Neural crest cell (in vitro differentiated cells): ENCODE measurements around the gene MINDY4. TPM values are rescaled to one million over a fixed set of nuclear protein-coding genes. Genes with fewer than 3 reads are reported as not detected.
"Not testable (repeated sequence)": the region's sequence is repeated elsewhere in the genome, so short reads cannot be mapped to it uniquely, and the experiment has no call there.

Source experiments
- DNase-seq: peaks from one replicate; pipeline ENCODE4 v3.0.0; 2021; ENCODE audit warnings: low read depth, mixed read lengths, low spot score
- H3K27ac Mint-ChIP-seq: one replicate; pipeline ENCODE4 v1.8.0; 2021; ENCODE audit warnings: mild to moderate bottlenecking, mixed read lengths; ENCODE audit not compliant: unreplicated experiment
- H3K27me3 Mint-ChIP-seq: 2 replicates; pipeline ENCODE4 v1.8.0; 2021; ENCODE audit warnings: low read depth, mild to moderate bottlenecking, mixed read lengths
- H3K36me3 Mint-ChIP-seq: 2 replicates; pipeline ENCODE4 v1.8.0; 2021; ENCODE audit warnings: low read depth, mild to moderate bottlenecking, mixed read lengths
- H3K4me1 Mint-ChIP-seq: 2 replicates; pipeline ENCODE4 v1.8.0; 2021; ENCODE audit warnings: mixed read lengths
- H3K4me3 Mint-ChIP-seq: one replicate; pipeline ENCODE4 v1.8.0; 2021; ENCODE audit warnings: mild to moderate bottlenecking, mixed read lengths
- H3K9me3 Mint-ChIP-seq: 2 replicates; pipeline ENCODE4 v1.8.0; 2021; ENCODE audit warnings: mixed read lengths
- total RNA-seq: library from RNA; stranded (reverse); gene quantifications from 2 replicates; pipeline ENCODE4 v1.2.1, GENCODE V29; 2021
- TF ChIP-seq, protein P1 (sequence below): fragments of 200-600 bp; sonication (generic); conservative IDR thresholded peaks from 2 replicates; pipeline ENCODE4 v1.5.0; 2021; ENCODE audit warnings: antibody characterized with exemption, mild to moderate bottlenecking

Gene MINDY4
- total RNA-seq, 1 donor from 2014 or later: 9.2 TPM

DNA sequence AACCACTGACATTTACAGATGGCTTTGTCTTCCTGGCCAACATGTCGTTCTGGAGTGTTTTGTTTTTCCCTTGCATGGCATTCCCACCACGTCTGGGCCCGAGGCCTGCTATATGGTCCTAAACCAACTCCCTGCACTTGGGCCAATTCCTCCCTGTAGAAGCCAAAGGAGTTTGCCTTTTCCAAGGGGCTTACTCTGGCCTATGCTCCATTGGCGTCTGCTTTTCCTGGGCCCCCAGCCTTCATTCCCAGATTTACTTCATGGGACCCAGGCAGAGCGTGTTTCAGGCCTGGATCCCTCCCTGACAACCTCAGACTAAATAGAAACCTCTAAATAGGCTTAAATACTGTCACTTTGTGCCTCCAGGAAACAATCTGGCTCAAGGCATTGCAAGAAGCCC, 60.7 kb downstream of the MINDY4 start:
- H3K9me3 Mint-ChIP-seq: peaks cover 19% of the 10 kb centered on the region
- H3K36me3 Mint-ChIP-seq: peaks cover 67% of the 10 kb centered on the region
- TF ChIP-seq, protein P1, sequence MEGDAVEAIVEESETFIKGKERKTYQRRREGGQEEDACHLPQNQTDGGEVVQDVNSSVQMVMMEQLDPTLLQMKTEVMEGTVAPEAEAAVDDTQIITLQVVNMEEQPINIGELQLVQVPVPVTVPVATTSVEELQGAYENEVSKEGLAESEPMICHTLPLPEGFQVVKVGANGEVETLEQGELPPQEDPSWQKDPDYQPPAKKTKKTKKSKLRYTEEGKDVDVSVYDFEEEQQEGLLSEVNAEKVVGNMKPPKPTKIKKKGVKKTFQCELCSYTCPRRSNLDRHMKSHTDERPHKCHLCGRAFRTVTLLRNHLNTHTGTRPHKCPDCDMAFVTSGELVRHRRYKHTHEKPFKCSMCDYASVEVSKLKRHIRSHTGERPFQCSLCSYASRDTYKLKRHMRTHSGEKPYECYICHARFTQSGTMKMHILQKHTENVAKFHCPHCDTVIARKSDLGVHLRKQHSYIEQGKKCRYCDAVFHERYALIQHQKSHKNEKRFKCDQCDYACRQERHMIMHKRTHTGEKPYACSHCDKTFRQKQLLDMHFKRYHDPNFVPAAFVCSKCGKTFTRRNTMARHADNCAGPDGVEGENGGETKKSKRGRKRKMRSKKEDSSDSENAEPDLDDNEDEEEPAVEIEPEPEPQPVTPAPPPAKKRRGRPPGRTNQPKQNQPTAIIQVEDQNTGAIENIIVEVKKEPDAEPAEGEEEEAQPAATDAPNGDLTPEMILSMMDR: no peak
- no peak overlapping the region for H3K27ac Mint-ChIP-seq
- no peaks in the 10 kb centered on the region for H3K27me3 Mint-ChIP-seq
- H3K4me3 Mint-ChIP-seq: no peak overlapping the region
- no peaks in the 10 kb centered on the region for H3K4me1 Mint-ChIP-seq
- DNase-seq: no peak

DNA sequence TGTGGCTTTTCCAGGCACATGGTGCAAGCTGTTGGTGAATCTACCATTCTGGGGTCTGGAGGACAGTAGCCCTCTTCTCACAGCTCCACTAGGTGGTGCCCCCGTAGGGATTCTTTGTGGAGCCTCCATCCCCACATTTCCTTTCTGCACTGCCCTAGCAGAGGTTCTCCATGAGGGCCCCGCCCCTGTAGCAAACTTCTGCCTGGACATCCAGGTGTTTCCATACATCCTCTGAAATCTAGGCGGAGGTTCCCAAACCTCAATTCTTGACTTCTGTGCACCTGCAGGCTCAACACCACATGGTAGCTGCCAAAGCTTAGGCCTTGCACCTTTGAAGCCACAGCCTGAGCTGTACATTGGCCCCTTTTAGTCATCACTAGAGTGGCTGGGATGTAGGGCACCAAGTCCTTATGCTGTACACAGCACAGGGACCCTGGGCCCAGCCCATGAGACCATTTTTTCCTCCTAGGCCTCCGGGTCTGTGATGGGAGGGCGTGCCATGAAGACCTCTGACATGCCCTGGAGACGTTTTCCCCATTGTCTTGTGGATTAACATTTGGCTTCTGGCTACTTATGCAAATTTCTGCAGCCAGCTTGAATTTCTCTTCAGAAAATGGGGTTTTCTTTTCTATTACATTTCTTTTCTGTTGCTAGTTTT, 62.9 kb downstream of the MINDY4 start:
- not testable (repeated sequence) for H3K27me3 Mint-ChIP-seq, DNase-seq, H3K27ac Mint-ChIP-seq, H3K4me3 Mint-ChIP-seq, H3K4me1 Mint-ChIP-seq
- peaks cover 62% of the 10 kb centered on the region for H3K36me3 Mint-ChIP-seq
- H3K9me3 Mint-ChIP-seq: peaks cover 19% of the 10 kb centered on the region

DNA sequence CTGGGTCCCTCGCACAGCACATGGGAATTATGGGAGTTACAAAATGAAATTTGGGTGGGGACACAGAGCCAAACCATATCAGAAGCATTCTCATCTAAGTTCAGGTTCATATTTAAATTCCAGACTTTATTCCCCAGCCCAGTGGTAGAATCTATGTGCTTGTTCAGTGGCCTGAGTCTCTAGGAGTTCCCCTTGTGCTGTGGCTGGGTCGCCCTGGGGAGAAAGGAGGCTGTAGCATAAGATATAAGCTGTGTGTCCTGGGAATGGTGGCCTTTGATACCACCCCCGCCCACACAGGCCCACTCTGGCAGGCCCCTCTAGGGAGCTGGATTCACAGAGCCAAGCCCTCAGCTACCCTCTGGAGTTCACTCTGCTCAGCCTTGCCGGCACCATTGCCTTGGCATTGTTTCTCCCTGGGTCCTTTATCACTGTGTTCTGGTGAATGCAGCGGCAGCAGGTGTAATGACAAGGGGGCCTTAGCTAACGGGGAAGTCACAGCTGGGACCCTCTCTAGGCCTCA, 64.2 kb downstream of the MINDY4 start:
- no peak for DNase-seq
- peaks cover 6% of the 10 kb centered on the region for H3K4me1 Mint-ChIP-seq
- TF ChIP-seq, protein P1: no peak
- H3K4me3 Mint-ChIP-seq: no peak overlapping the region
- no peaks in the 10 kb centered on the region for H3K27me3 Mint-ChIP-seq
- no peak overlapping the region for H3K27ac Mint-ChIP-seq
- peaks cover 19% of the 10 kb centered on the region for H3K9me3 Mint-ChIP-seq
- H3K36me3 Mint-ChIP-seq: peaks cover 57% of the 10 kb centered on the region

DNA sequence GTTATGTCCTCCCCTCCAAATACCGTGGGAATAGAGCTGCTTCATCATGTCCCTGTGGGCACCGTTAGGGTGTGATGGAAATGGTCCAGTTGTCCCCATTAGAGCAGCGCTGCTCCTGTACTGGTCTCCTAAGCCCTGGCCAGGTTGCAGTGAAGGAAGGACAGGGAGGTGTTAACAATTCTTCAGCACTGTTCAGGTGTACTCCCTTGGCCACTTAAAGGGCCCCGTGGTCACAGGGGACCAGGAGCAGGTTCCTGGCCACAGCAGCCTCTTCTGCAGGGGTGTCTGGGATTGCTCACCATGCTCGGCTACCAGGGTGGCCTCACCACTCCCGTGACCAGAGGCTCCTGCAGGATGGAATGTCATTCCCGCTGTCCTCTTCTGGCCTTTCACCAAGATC, 65.8 kb downstream of the MINDY4 start:
- DNase-seq: no peak
- TF ChIP-seq, protein P1: no peak
- peaks cover 50% of the 10 kb centered on the region for H3K36me3 Mint-ChIP-seq
- no peak overlapping the region for H3K27ac Mint-ChIP-seq
- H3K4me3 Mint-ChIP-seq: no peak overlapping the region
- H3K9me3 Mint-ChIP-seq: peaks cover 16% of the 10 kb centered on the region
- no peaks in the 10 kb centered on the region for H3K27me3 Mint-ChIP-seq
- peaks cover 11% of the 10 kb centered on the region for H3K4me1 Mint-ChIP-seq

DNA sequence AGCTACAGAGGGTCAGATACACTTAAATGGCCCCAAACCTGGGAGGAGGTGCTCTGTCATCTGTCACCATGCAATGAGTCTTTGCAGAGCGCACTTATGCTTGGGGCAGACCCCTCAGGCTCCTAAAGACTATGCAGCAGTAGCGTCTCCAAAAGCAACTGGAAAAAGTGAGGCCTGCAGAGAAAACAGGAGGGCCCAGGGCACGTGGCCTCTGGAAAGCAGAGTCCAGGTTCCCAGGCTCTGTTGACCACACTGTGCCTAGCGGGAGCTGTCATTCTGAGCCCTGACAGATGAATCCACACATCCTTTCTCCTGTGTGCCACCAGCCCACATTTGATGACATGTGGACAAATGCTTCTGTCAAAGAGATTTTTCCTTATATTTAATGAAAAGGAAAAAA, 66.4 kb downstream of the MINDY4 start:
- H3K9me3 Mint-ChIP-seq: peaks cover 16% of the 10 kb centered on the region
- no peak overlapping the region for H3K4me3 Mint-ChIP-seq
- DNase-seq: no peak
- H3K27ac Mint-ChIP-seq: no peak overlapping the region
- TF ChIP-seq, protein P1: no peak
- H3K36me3 Mint-ChIP-seq: peaks cover 48% of the 10 kb centered on the region
- H3K4me1 Mint-ChIP-seq: peaks cover 11% of the 10 kb centered on the region
- no peaks in the 10 kb centered on the region for H3K27me3 Mint-ChIP-seq

DNA sequence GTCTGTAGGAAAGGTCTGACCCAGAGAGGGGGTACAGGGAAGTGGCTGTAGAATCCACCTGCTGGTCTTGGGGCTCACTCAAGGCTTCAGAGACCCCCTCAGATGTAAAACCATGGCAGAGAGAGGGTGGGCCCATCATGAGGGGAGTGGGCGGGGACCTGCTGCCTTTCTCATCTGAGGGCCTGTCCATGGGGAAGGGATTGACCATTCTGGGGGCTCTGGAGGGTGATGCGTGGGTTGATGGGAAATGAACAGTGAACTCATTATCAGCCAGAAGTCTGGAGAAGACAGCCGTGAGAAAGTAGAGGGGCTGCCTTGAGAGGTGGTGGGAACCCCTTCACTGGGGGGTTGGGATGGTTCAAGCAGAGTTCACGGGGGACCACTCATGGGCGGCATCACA, 66.8 kb downstream of the MINDY4 start:
- TF ChIP-seq, protein P1: no peak
- H3K4me3 Mint-ChIP-seq: no peak overlapping the region
- no peak overlapping the region for H3K27ac Mint-ChIP-seq
- H3K9me3 Mint-ChIP-seq: peaks cover 12% of the 10 kb centered on the region
- no peaks in the 10 kb centered on the region for H3K27me3 Mint-ChIP-seq
- H3K4me1 Mint-ChIP-seq: peaks cover 11% of the 10 kb centered on the region
- peaks cover 44% of the 10 kb centered on the region for H3K36me3 Mint-ChIP-seq
- DNase-seq: no peak
